NOMO-1 treated with dmso at 0.1 percent for 144 hours (cell line): ENCODE measurements around the gene SERTM2.
"Not testable (repeated sequence)": the region's sequence is repeated elsewhere in the genome, so short reads cannot be mapped to it uniquely, and the experiment has no call there.

ENCODE experiments used
- DNase-seq: peaks from one replicate; lab custom pipeline; 2025; ENCODE audit not compliant: unreplicated experiment; lab: John Stamatoyannopoulos, UW

SERTM2 gene

DNA sequence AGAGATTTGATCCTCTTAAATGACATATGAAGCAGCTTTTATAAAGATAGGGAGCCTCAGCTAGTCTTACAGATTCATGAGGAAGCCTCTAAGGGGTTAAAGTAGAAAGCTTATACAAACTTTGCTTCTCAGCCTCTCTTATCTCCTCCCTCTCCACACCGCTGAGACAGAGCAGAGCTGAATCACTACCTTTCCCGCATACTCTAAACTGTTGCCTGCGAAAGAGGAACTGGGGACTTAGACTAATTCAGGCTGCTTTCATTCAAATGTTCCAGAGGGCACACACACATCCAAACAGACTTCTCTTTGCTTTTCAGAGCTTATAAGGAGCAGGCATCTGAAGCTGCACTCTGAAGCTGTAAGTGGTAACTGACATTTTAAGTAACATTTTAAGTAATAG lies at the start of gene SERTM2:
SERTM2 (plus strand) TSS at position 169 of the 400 bp plus-strand sequence. CDS start 7,213 bp downstream, outside the sequence.
- DNase-seq, result peak; percentile 60

GRCh38 chrX:111465669-111466068 lies 45.8 kb upstream of the SERTM2 start:
- no peak for DNase-seq

GRCh38 chrX:111467896-111468295 lies 43.5 kb upstream of the SERTM2 start:
- DNase-seq, result no peak

DNA sequence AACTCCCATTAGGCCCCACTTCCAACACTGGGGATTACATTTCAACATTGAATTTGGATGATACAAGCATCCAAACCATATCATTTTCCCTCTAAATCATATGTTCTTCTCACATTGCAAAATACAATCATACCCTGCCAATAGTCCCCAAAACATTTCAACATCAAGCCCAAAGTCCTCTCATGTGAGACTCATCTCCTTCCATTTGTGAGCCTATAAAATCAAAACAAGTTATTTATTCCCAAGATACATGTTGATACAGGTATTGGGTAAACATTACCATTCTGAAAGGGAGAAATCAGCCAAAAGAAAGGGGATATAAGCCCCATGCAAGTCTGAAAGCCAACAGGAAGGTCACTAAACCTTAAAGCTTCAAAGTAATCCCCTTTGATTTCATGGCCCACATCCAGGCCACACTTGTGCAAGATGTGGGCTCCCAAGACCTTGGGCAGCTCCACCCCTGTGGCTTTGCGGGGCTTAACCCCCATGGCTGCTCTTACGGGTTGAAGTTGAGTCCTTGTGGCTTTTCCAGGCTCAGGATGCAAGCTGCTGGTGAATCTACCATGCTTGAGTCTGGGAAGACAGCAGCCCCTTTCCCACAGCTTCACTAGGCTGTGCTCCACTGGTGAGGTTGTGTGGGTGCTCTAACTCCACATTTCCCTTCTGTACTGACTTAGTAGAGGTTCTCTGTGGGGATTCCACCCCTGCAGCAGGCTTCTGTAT lies 40.6 kb upstream of the SERTM2 start:
- DNase-seq, result no peak

DNA sequence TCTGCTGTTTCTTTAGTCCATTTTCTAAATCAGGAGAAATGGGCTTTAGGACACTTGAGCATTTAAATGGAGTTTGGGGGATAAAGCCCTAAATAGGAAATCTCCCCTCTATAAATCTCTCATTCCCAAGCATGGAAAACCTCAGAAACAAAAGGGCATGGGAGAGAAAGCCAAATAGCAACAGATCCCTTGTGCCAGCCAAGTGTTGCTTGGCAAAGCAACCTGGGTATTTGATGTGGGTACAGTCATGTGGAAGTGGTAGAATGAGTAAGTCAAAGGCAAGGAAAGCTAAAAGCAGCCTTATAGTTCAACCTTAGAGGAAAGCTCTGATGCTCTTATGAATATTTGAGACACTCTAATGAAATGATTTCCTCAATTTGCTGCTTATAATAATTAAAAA lies 29.5 kb upstream of the SERTM2 start:
- no peak for DNase-seq

- no peak for DNase-seq
Measured at GRCh38 chrX:111483135-111483534, 28.3 kb upstream of the SERTM2 start.

GRCh38 chrX:111483881-111484280 lies 27.6 kb upstream of the SERTM2 start:
- no peak for DNase-seq

- DNase-seq, result no peak
Measured at GRCh38 chrX:111490688-111491087, 20.8 kb upstream of the SERTM2 start.

- no peak for DNase-seq
Measured at GRCh38 chrX:111492085-111492484, 19.4 kb upstream of the SERTM2 start.

- DNase-seq, result no peak
Measured at GRCh38 chrX:111498538-111499103, 12.8 kb upstream of the SERTM2 start.

DNA sequence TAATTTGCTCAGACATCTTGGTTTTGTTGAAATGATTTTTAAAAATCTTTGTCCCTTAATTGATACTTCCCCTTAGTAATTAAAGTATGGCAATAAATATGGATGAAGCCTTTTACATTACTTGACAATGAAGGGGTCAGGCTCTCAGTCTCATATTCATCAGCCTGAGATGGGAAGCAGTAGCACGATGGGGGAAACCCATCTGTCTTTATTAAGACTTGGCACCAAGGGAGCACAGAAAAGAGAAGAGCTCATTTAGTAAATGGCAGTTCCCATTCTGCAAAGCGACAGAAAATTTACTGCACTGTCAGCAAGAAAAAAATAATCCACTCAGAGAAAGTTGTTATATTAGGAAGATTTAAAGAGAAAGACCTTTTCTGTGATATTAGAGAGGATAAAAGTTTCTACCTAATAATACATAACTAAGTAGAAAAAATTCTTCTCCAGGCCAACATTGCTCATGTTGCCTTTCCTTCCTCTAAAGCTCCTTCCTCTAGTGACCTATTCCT lies 7.9 kb upstream of the SERTM2 start:
- DNase-seq, result no peak

- no peak for DNase-seq
Measured at GRCh38 chrX:111504941-111505340, 6.5 kb upstream of the SERTM2 start.

- no peak for DNase-seq
Measured at GRCh38 chrX:111505783-111506182, 5.7 kb upstream of the SERTM2 start.

- no peak for DNase-seq
Measured at GRCh38 chrX:111506826-111507225, 4.6 kb upstream of the SERTM2 start.

DNA sequence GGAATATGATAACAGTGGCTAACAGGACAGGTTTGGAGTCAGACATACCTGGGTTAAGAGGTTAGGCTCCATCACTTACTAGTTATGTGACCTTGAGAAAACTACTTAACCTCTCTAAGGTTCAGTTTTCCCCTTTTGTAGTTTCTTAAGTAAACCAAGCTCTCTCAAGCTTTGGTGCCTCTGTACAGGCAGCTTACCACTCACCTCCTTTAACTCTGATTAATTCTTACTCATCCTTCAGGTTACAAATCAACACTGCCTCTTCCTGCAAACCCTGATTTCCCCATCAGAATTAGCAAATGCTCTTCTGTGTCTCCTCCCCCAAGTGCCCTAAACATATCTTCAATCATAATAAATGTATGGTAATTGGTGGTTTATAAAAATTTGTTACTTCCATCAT lies 3.5 kb upstream of the SERTM2 start:
- no peak for DNase-seq

GRCh38 chrX:111515298-111515697 lies 3.9 kb downstream of the SERTM2 start:
- no peak for DNase-seq

DNA sequence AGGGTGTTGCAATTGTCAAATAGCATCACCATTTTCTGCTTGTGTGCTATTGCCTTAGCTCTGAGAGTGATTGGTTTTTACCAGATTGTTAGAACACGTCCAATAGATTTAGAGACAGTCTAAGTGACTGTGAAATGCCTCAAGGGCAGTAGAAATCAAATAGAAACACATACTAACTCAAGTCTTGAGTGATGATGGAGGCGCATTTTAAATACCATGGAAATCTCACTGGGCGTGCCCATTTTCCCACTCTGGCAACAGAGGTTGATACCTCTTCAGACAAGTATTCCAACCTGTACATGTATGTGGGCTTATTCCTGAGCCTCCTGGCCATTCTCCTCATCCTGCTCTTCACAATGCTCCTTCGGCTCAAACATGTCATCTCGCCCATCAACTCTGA lies 7.2 kb downstream of the SERTM2 start:
- no peak for DNase-seq

DNA sequence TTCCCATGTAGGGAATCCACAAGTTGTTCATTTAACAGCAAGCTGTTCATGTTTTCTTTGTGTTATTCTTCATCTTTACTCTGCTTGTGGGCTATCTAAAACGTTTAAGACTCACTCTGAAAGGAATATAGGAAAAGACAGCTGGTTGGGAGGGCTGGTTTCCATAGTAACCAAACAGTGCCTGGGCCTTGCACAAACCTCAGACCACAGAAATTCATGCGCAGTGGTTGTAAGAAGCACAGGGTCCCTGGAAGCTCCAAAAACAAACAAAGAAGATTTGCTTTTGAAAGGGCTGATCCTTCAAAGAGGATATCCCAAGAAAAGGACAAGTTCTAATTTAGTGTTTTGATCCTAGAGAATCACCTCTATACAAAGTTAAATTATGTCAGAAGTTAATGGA lies 7.8 kb downstream of the SERTM2 start:
- no peak for DNase-seq

GRCh38 chrX:111520506-111520905 lies 9.1 kb downstream of the SERTM2 start:
- DNase-seq, result no peak

GRCh38 chrX:111521169-111521568 lies 9.7 kb downstream of the SERTM2 start:
- no peak for DNase-seq

GRCh38 chrX:111543212-111543741 lies 31.8 kb downstream of the SERTM2 start:
- DNase-seq, result no peak

DNA sequence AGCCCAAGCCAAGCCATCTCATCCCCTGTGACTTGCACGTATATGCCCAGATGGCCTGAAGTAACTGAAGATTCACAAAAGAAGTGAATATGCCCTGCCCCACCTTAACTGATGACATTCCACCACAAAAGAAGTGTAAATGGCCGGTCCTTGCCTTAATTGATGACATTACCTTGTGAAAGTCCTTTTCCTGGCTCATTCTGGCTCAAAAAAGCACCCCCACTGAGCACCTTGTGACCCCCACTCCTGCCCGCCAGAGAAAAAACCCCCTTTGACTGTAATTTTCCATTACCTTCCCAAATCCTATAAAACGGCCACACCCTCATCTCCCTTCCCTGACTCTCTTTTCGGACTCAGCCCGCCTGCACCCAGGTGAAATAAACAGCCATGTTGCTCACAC lies 37.8 kb downstream of the SERTM2 start:
- not testable (repeated sequence) for DNase-seq
